Activated CD4-positive, alpha-beta memory T cell treated with anti-CD3 and anti-CD28 coated beads for 36 hours (primary cell): Measurements from ENCODE around the gene KDM8. TPM values are rescaled to one million over a fixed set of nuclear protein-coding genes. Genes with fewer than 3 reads are reported as not detected.
A peak's percentile ranks its signal among the peaks of the same experiment; 100 is the strongest.
"Not testable (repeated sequence)": the region's sequence is repeated elsewhere in the genome, so short reads cannot be mapped to it uniquely, and the experiment has no call there.

Source experiments
- CTCF ChIA-PET: fragments of 350-600 bp; sonication (Branson Sonifier 250); formaldehyde crosslinking; loops from one replicate; lab custom pipeline; 2021; ENCODE audit warnings: antibody characterized with exemption, inconsistent platforms; lab: Charles Lee
- POLR2A ChIA-PET: fragments of 350-600 bp; sonication (Branson Sonifier 250); formaldehyde crosslinking; loops from one replicate; lab custom pipeline; 2021; ENCODE audit warnings: antibody characterized with exemption; lab: Charles Lee
- DNase-seq: peaks from one replicate; pipeline ENCODE4 v3.0.0-alpha.2; 2020
- H3K27ac Mint-ChIP-seq: one replicate; pipeline ENCODE4 v1.8.0; 2021; ENCODE audit warnings: mixed read lengths
- H3K27me3 Mint-ChIP-seq: one replicate; pipeline ENCODE4 v1.8.0; 2021; ENCODE audit warnings: mixed read lengths
- H3K36me3 Mint-ChIP-seq: one replicate; pipeline ENCODE4 v1.8.0; 2021; ENCODE audit warnings: mixed read lengths
- H3K4me1 Mint-ChIP-seq: one replicate; pipeline ENCODE4 v1.8.0; 2021; ENCODE audit warnings: low read depth, mixed read lengths
- H3K4me3 Mint-ChIP-seq: one replicate; pipeline ENCODE4 v1.8.0; 2021; ENCODE audit warnings: mild to moderate bottlenecking, mixed read lengths
- H3K9me3 Mint-ChIP-seq: one replicate; pipeline ENCODE4 v1.8.0; 2021; ENCODE audit warnings: mixed read lengths
- intact Hi-C: fragments of 100-400 bp; cut with micrococcal nuclease; formaldehyde crosslinking; loops from one replicate; pipeline ENCODE4 v1.15.1; 2023
- total RNA-seq, 2 experiments: library from RNA; stranded (reverse); gene quantifications; one replicate each; pipeline ENCODE4 v1.2.3, GENCODE V29; 2021

The KDM8 gene
- total RNA-seq, 2 experiments from 2014 or later: 8.7 to 9.7 TPM

GRCh38 chr16:27259710-27260109 is 56.4 kb downstream of the KDM8 start:
- ChIA-PET CTCF (no interaction called here), POLR2A (no interaction called here)
- Mint-ChIP-seq H3K36me3 (peaks cover 36% of the 10 kb centered on the region), H3K27ac (no peak overlapping the region), H3K4me3 (no peak overlapping the region), H3K4me1 (peaks cover 75% of the 10 kb centered on the region), H3K27me3 (no peaks in the 10 kb centered on the region), H3K9me3 (no peaks in the 10 kb centered on the region)
- no peak for DNase-seq
- intact Hi-C loops: no loop called here

- Mint-ChIP-seq H3K4me1 (peaks cover 66% of the 10 kb centered on the region), H3K36me3 (peaks cover 24% of the 10 kb centered on the region)
- POLR2A ChIA-PET, intact Hi-C loops, H3K4me3 Mint-ChIP-seq, H3K9me3 Mint-ChIP-seq, H3K27me3 Mint-ChIP-seq, DNase-seq, H3K27ac Mint-ChIP-seq: not testable (repeated sequence)
- CTCF ChIA-PET: interaction anchor here (2.1 kb wide), 1 partner anchor 26 kb away, joined by 4 read pairs; no protein-coding TSS in a partner anchor
These were observed 59.6 kb downstream of the KDM8 start for GRCh38 chr16:27262904-27263423.

GRCh38 chr16:27264151-27264550 is 60.8 kb downstream of the KDM8 start:
- DNase-seq: no peak
- Mint-ChIP-seq H3K27me3 (no peaks in the 10 kb centered on the region), H3K9me3 (no peaks in the 10 kb centered on the region), H3K4me1 (peaks cover 55% of the 10 kb centered on the region), H3K27ac (no peak overlapping the region), H3K36me3 (peaks cover 26% of the 10 kb centered on the region), H3K4me3 (no peak overlapping the region)
- POLR2A ChIA-PET: no interaction called here
- intact Hi-C loops: no loop called here
- CTCF ChIA-PET: interaction anchor here (1.5 kb wide), 1 partner anchor 30 kb away, joined by 6 read pairs; no protein-coding TSS in a partner anchor

GRCh38 chr16:27265982-27266381 is 62.7 kb downstream of the KDM8 start:
- POLR2A ChIA-PET: no interaction called here
- H3K36me3 Mint-ChIP-seq: peaks cover 25% of the 10 kb centered on the region
- CTCF ChIA-PET: no interaction called here
- no peak overlapping the region for H3K4me3 Mint-ChIP-seq
- no peaks in the 10 kb centered on the region for H3K27me3 Mint-ChIP-seq
- peak overlapping the region; percentile 6 for H3K27ac Mint-ChIP-seq
- no peak for DNase-seq
- intact Hi-C loops: no loop called here
- H3K9me3 Mint-ChIP-seq: no peaks in the 10 kb centered on the region
- peaks cover 65% of the 10 kb centered on the region for H3K4me1 Mint-ChIP-seq

- ChIA-PET CTCF (interaction anchor here (1.0 to 4.5 kb wide), 2 partner anchors 32 to 50 kb away, joined by 4 to 32 read pairs; no protein-coding TSS in a partner anchor), POLR2A (interaction anchor here (0.8 to 2.4 kb wide), 4 partner anchors 13 to 50 kb away, joined by 3 to 16 read pairs (median 8); no protein-coding TSS in a partner anchor)
- intact Hi-C loops: no loop called here
- no peaks in the 10 kb centered on the region for H3K27me3 Mint-ChIP-seq
- H3K36me3 Mint-ChIP-seq: peaks cover 25% of the 10 kb centered on the region
- no peak for DNase-seq
- no peaks in the 10 kb centered on the region for H3K9me3 Mint-ChIP-seq
- H3K4me1 Mint-ChIP-seq: peaks cover 66% of the 10 kb centered on the region
- peak overlapping the region; percentile 89 for H3K4me3 Mint-ChIP-seq
- H3K27ac Mint-ChIP-seq: peak overlapping the region; percentile 48
These were observed 63.8 kb downstream of the KDM8 start for GRCh38 chr16:27267037-27267677.

GRCh38 chr16:27268376-27269299 is 65.3 kb downstream of the KDM8 start, which contains the start of gene NSMCE1:
NSMCE1 (minus strand) TSS chr16:27268772; CDS start chr16:27257570, 11,202 bp downstream.
- intact Hi-C loops: loop anchor here (1.0 to 2.0 kb wide), 3 partner anchors 14 to 50 kb away; no protein-coding TSS in a partner anchor
- peaks cover 64% of the 10 kb centered on the region for H3K4me1 Mint-ChIP-seq
- ChIA-PET POLR2A (interaction anchor here (0.8 to 2.4 kb wide), 5 partner anchors 17 to 89 kb away, joined by 3 to 16 read pairs (median 8); no protein-coding TSS in a partner anchor), CTCF (interaction anchor here (1.0 to 4.5 kb wide), 3 partner anchors 34 to 51 kb away, joined by 4 to 32 read pairs (median 7); no protein-coding TSS in a partner anchor)
- peak within 1 kb of the TSS; percentile 89 for H3K4me3 Mint-ChIP-seq
- H3K36me3 Mint-ChIP-seq: peaks cover 16% of the 10 kb centered on the region
- peak; percentile 98 for DNase-seq
- H3K9me3 Mint-ChIP-seq: no peaks in the 10 kb centered on the region
- H3K27ac Mint-ChIP-seq: peak within 1 kb of the TSS; percentile 92
- no peaks in the 10 kb centered on the region for H3K27me3 Mint-ChIP-seq

- H3K27ac Mint-ChIP-seq: peak overlapping the region; percentile 92
- ChIA-PET CTCF (interaction anchor here (1.0 to 4.5 kb wide), 6 partner anchors 14 to 133 kb away, joined by 3 to 32 read pairs (median 4); partner anchors contain the start of gene IL21R), POLR2A (interaction anchor here (1.9 to 2.4 kb wide), 3 partner anchors 32 to 48 kb away, joined by 8 to 16 read pairs (median 8); no protein-coding TSS in a partner anchor)
- intact Hi-C loops: loop anchor here (2.0 kb wide), 2 partner anchors 15 to 49 kb away; no protein-coding TSS in a partner anchor
- no peaks in the 10 kb centered on the region for H3K27me3 Mint-ChIP-seq
- H3K4me3 Mint-ChIP-seq: peak overlapping the region; percentile 89
- peak; percentile 2 for DNase-seq
- no peaks in the 10 kb centered on the region for H3K9me3 Mint-ChIP-seq
- peaks cover 14% of the 10 kb centered on the region for H3K36me3 Mint-ChIP-seq
- peaks cover 67% of the 10 kb centered on the region for H3K4me1 Mint-ChIP-seq
These were observed 66.2 kb downstream of the KDM8 start for GRCh38 chr16:27269300-27270150.

- intact Hi-C loops: no loop called here
- H3K4me1 Mint-ChIP-seq: peaks cover 66% of the 10 kb centered on the region
- ChIA-PET CTCF (interaction anchor here (0.6 to 4.5 kb wide), 9 partner anchors 15 to 1604 kb away, joined by 3 to 32 read pairs (median 3); partner anchors contain the start of gene IL21R), POLR2A (no interaction called here)
- DNase-seq: peak; percentile 53
- no peaks in the 10 kb centered on the region for H3K9me3 Mint-ChIP-seq
- H3K36me3 Mint-ChIP-seq: peaks cover 14% of the 10 kb centered on the region
- H3K27ac Mint-ChIP-seq: no peak overlapping the region
- no peaks in the 10 kb centered on the region for H3K27me3 Mint-ChIP-seq
- H3K4me3 Mint-ChIP-seq: peak overlapping the region; percentile 27
These were observed 67.0 kb downstream of the KDM8 start for GRCh38 chr16:27270349-27270748.

Other genes with a start within 250 kb of the KDM8 start
- not detected for gene C16orf82, start 136.6 kb upstream of the KDM8 start, total RNA-seq
- 100 to 1,000 TPM; 120 to 121 TPM for gene NSMCE1, start 65.2 kb downstream of the KDM8 start, total RNA-seq
- gene IL4R, start 110.4 kb downstream of the KDM8 start, total RNA-seq: 100 to 1,000 TPM; 146 to 153 TPM
- gene IL21R, start 198.6 kb downstream of the KDM8 start, total RNA-seq: 10 to 100 TPM; 55.0 to 55.9 TPM